Dedifferentiated amniotic fluid mesenchymal stem cell (primary cell): ENCODE measurements around the gene CCND2.
"Not testable (repeated sequence)": the region's sequence is repeated elsewhere in the genome, so short reads cannot be mapped to it uniquely, and the experiment has no call there.

Source experiments
- DNase-seq: peaks from one replicate; pipeline ENCODE4 v3.0.0-alpha.2; 2016; ENCODE audit errors: extremely low spot score

CCND2 gene

DNA sequence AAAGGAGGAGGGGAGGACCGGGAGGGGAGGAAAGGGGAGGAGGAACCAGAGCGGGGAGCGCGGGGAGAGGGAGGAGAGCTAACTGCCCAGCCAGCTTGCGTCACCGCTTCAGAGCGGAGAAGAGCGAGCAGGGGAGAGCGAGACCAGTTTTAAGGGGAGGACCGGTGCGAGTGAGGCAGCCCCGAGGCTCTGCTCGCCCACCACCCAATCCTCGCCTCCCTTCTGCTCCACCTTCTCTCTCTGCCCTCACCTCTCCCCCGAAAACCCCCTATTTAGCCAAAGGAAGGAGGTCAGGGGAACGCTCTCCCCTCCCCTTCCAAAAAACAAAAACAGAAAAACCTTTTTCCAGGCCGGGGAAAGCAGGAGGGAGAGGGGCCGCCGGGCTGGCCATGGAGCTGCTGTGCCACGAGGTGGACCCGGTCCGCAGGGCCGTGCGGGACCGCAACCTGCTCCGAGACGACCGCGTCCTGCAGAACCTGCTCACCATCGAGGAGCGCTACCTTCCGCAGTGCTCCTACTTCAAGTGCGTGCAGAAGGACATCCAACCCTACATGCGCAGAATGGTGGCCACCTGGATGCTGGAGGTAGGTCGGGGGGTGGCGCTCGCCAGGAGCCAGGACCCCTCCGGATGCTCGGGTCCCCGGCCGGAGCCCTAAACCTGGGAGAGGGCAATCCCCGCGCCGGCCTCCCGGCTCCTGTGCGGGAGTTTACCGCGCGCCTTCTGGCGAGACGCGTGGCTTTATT lies at the start of gene CCND2:
Gene CCND2, plus strand, starts transcription at position 111 of the 744 bp plus-strand sequence. Its CDS starts 279 bp downstream, at position 390.
- DNase-seq = peak; percentile 55

DNA sequence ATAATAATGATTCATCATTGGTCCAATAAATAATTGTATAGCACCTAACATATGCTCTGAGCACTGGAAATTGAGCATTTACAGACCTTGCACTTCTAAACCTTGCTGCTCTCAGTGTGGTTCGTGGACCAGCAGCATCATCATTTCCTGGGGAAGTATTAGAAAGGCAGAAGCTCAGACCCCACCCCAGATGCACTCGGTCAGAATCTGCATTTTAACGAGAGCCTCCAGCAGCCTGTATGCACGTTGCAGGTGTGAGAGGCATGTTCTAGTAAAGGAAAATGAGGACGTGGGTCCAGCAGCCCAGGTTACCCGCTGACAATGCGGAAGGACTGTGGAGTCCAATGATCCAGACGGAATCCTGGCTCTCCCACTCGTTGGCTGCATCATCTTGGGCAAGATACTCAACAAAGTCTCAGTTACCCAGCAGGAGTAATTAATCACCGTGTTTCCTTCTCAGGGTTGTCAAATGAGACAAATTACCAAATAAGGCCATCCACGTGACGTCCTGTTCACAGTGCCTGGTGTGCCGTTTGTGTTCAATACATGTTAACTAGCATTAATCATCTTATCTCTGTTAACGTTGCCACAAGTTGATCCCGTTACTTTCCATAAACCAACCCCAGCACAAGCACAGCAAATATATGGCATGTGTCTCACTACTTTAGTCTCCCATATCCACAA lies 49.2 kb upstream of the CCND2 start:
- no peak for DNase-seq

DNA sequence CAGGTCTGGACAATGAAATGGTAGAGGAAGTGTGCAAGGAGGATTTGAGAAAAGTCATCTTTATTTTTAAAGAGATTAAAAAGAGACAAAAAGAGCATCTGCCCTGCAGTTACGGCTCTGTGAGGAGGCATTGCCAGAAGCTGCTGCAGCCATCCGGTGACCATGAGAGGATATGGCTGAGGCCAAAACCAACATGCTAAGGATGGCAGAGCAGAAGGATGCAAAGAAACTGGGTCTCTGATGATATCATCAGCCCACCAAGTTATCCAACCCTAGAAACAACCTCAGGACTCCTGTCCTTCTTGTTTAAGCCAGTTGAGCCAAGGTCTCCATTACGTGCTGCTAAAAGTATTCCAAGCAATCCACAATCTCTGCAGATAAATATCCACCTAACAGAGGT lies 48.0 kb upstream of the CCND2 start:
- DNase-seq = no peak

DNA sequence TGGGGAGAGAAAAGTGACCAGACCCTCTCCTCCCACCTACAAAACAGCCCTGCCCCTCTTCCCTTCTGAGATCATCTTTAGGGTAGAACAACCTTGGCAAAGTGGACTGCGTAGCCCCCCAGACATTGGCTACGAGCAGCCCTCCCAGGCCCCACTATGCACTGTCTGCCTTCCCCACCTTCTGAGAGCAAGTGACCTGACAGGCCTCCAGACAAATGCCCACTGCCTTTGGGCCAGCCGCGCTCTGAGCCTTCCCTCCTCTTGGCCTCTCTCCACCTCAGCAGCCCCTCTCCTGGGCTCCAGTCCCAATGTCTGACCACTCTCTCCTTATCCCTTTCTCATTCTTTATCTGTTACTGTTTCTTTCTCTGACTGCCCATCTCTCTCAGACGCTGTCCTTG lies 46.5 kb upstream of the CCND2 start:
- DNase-seq = no peak

DNA sequence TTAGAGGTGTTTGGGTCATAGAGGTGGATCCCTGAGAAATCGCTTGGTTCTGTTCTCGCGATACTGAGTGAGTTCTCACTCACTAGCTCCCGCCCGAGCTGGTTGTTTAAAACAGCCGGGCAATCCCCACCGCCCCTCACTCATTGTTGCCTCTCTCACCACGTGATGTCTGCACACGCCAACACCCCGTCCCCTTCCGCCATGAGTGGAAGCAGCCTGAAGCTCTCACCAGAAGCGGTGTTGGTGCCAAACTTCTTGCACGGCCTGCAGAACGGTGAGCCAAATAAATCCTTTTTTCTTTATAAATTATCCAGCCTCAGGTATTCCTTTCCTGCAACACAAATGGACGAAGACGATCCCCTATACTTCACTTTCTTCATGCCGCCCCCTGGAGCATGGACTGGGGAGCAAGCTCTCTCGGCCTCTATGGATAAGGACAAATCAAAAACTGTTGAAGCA lies 45.4 kb upstream of the CCND2 start:
- DNase-seq = no peak

DNA sequence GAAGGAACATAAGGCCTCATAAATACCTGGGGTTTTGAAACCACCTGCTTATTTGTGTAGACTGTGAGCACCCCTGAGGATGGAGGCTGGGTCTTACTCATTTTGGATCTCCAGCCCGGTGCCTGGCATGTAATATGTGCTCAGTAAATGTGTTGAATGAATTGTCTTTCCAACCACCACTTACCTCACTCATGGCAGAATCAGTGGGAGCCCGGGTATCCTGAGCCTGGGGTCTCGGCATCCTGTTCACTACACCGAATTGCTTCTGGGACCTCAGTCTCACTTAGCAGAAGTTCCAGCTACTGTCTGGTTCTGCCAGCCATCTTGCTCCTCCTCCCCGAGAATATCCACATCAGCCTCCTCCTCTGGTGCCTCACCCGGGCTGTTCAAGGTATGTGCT lies 43.0 kb upstream of the CCND2 start:
- DNase-seq = no peak

DNA sequence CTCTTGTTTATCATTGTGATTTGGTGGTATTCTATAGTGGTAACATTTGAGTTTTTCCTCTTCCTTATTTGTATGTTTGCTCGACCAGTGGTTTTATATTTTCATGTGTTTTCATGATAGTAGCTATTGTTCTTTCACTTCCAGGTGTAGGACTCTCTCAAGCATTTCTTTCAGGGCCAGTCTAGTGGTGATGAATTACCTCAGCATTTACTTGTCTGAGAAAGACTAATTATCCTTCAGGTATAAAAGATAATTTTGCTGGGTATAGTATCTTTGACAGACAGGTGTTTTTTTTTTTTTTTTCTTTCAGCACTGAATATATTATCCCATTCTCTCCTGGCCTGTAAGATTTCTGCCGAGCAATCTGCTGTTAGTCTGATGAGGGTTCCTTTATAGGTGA lies 35.0 kb upstream of the CCND2 start:
- DNase-seq = no peak

DNA sequence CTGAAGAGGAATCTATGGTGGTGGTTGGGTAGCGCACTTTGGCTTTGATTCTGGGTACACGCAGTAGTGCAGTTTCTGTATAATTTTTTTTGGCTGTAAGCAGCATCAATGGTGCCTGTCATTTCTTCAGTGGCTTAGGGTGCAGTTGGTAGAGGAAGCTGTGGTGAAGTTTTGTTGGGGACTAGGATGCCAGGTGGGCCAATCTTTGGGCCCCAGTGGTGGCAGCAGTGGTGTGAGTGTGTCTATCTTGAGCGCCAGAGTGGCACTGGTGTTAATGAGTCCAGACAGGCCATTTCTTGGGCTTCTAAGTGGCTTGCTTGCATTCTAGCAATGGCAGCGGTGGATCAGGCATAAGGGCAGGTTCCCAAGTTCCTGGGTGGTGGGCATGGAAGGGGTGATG lies 33.8 kb upstream of the CCND2 start:
- DNase-seq = no peak

DNA sequence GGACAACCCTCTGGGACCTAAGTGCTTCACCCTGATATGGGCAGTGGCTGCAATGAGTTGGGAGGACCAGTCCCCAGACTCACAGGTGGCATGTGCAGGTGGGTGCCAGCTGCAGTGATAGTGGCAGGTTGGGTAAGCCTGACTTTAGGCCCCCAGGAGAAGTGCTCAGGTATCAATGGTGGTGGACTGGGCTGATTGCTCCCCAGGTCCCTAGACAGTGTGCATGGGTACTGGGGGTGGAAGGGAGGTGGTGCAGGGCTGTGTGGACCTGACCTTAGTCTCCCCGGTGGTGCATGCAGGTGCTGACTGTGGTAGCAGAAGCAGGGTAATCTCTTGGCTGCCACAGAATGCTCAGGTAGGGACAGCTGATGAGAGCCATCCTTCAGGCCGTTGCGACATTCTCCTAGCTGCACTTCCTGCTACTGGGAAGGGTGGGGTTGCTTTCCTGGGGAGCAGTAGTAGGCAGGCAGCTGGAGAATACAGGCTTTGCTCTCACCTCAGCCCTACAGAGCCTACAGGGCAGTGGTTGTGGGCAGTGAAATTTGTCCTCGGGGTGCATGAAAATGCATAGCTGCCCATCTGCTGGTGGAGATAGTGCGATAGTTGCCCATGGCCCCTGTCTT lies 33.3 kb upstream of the CCND2 start:
- no peak for DNase-seq

DNA sequence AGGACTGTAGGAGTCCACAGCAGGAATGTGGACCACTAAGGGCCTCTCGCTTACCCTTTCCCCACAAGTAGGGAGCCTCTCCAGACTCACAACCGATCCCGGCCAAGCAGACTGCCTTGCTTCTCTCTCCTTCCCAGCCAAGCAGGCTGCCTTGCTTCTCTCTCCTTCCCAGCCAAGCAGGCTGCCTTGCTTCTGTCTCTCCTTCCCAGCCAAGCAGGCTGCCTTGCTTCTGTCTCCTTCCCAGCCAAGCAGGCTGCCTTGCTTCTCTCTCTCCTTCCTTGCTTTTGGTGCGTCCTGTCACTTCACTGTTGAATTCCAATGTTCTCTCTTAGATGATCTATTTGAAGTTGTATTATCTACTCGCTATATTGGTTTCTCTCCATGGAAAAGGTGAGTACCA lies 32.6 kb upstream of the CCND2 start:
- DNase-seq = no peak

DNA sequence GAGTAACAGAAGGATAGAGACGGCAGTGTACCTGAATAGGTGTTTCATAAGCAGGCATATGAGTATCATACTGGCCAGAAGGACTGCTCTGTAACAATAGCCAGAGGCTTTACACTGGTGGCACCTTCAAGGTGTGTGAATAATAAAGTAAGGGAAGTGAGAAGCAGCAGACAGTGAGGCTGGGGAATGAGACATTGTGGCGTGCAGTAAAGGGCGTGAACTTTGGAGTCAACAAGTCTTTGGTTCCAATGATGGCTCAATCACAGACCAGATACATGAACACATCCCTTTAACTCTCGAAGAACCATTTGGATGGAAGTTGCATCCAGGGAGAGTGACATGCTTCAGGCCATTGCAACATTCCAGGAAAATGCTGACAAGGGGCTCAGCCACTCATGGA lies 32.0 kb upstream of the CCND2 start:
- DNase-seq = no peak

DNA sequence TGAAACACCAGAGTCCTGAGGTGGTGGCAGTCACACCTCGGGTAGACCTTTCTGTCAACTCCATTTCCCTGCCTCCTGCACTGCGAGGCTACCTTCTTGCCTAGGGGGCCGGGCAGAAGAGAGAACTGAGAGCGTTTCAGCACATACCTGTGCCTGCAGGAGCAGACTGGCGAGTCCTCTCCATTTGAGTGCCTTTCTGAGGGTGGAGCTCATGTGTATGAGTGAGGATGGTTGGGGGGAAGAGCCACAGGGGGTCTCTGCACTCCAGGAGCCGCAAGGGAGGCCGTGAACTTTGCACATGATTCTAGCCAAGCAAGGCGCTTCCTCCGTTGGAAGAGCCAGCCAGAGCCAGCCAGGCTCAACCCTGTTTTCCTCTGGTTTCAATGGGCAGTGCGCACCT lies 31.0 kb upstream of the CCND2 start:
- no peak for DNase-seq

DNA sequence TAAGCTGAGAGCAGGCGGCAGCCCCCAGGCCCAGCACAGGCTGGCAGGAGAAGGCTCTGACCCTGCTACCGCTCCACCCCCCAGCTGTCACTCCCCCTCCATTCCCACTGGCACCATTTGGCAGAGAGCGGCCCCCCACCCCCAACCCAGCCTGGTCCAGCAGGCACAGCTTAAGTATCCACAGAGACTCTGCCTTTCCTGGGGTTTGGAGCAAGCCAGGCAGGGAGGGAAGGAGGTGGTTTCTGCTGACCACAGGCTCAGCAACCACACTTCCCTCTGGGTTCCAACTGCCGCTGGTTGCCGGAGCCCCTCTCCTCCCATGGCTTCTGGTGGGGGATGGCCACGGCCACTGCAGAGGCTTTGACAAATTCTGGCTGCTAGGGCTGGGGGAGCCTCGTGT lies 30.5 kb upstream of the CCND2 start:
- no peak for DNase-seq

DNA sequence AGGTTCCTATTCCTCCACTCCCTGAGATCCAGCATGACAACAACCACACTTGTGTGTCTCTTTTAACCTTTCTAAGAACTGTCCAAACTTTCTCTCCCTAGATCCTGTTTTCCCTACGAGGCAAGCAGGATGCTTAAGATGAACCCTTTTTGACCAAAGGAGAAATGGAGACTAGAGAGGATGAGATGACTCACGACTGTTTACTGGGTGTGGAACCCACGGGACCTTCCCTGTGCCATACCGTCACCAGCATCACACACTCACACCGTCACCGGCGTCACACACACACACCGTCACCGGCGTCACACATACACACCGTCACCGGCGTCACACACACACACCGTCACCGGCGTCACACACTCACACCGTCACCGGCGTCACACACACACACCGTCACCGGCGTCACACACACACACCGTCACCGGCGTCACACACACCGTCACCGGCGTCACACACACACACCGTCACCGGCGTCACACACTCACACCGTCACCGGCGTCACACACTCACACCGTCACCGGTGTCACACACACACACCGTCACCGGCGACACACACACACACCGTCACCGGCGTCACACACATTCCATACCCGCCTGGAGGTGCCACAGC lies 30.0 kb upstream of the CCND2 start:
- DNase-seq = not testable (repeated sequence)

DNA sequence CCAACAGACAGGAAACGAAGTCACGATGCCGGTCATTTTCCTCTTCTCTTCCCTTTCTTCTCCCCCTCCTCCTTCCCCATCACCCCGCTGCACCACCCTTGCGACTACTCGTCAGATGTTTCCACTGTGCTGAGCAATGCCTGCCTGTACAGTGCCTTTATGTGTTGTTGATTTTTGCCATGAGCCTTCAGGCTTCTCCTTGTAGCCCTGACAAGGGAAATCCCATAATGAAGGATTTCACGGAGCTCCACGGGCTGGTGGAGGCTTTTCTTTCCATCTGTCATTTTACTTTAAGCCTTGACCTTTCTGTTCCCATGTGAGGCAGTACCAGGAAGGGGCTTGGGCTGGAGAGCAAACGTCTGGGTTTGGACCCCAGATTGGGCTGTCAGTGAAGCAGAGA lies 28.7 kb upstream of the CCND2 start:
- DNase-seq = no peak

DNA sequence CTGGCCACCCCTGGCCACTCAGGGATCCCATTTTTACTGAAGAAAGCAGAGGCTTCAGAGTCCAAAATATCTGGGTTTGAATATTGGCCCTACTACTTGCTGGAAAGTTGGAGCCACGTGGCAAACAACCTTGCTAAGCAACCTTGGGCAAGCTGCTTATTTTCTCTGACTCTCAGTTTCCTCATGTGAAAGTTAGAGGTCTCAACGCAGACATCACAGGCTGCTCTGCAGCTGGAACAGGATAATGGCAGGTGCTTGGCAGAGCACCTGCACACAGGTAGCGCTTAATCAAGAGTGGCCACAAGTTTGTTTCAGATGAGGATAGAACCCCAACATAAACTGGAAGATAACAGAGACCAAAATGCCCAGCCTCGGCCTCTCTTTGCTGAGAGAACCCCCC lies 28.1 kb upstream of the CCND2 start:
- DNase-seq = no peak

DNA sequence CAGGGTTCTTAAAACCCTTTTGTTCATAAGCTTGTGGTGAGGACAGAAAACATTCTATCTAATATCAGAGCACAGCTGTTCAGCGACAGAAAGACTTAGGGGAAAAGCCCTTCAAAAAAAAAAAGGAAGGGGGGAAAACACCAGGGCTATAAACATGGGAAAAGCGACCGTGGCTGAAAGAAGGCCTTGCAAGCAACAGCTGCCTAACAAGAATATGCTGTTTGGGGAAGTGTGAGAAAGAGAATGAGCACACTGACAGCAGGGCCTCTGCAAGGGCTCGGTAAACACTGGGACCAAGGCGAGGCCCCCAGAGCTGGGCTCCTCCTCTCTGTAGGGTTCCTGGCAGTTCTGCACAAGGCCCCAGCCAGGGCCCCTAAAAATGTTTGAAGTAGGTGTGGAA lies 27.4 kb upstream of the CCND2 start:
- DNase-seq = no peak

DNA sequence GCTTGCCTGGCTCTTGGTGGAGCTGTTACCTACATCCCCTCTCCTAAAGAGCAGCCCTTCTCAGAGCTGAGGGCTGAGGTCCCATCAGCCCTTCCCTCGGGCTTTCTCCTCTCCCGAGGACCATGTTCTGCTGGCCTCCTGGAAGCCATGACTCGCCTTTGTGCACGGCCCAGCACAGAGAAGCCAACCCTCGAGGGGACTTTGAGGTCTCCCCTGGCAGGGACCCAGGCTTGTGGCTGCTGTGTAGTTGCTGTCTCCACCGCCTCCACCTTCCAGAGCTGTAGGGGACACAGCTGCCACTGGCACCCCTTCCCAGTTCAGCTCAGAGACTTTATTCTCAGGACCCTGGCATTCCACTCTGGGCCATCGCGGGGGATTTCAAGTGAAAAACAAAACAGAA lies 22.9 kb upstream of the CCND2 start:
- no peak for DNase-seq

DNA sequence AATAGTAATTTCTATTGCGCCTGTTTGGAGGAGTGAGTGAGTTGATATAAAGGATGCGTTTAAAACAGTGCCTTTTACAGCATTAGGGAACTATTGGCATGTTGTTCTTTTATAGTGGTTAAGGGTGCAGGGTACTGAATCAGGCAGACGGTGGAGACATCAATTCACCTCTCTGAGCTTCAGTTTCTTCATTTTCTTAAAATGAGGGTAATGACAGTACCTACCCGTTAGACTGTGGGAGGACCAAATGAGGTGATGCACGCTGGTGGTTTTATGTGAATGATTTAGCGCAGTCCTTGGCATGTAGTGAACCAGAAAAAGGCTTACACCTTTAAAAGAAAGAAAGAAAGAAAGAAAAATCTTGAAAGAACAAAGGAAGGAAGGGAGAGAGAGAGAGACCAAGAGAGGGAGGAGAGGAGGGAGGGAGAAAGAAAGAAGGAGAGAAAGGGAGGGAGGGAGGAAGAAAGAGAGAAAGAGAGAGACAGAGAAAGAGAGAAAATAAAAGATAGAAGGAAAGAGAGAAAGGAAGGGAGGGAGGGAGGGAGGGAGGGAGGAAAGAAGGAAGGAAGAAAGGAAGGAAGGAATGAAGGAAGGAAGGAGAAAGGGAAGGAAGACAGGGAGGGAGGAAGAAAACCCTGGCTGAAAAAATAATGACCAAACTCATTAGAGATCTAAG lies 22.2 kb upstream of the CCND2 start:
- DNase-seq = no peak

DNA sequence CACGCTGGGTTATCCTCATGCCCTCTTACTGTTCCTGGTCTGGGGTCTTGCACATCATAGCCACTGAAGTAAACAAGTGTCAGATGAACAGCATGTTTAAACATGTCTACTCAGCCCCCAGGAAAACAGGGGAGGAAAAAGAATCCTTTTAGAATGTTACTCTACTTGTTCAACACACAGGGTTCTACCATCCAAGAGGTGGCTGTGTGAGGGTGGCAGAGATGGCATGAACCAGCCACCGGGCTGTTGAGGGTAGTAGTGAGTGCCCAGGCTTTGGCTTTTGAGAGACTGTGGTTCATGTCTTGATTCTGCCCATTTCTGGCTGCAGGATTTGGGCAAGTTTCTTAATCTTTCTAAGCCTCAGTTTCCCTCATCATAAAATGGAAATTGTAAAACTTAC lies 21.6 kb upstream of the CCND2 start:
- no peak for DNase-seq

DNA sequence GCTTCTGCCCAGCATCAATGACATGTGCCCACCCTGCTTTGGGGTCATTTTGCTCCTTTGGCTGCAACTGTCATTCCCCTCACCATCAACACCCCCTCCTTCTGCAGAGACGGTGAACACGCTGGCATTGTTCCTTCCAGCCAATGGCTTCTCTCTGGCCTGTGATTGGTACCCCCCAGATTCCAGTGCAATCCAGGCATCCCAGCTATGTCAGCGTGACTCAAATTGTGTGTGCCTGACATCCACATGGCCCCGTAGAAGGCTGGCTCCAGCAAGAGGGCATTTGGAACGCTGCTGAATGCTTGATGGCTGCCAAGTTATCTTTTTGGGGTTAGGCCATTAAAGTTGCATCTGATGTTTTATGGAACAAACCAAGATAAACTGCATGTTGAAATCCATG lies 21.0 kb upstream of the CCND2 start:
- no peak for DNase-seq
